Activated CD8-positive, alpha-beta T cell treated with anti-CD3 and anti-CD28 coated beads, Interleukin-2, amount 10 ng/mL, durations not matched to agents 7 days and 5 days (primary cell): ENCODE measurements around the gene PI4KB. TPM values are rescaled to one million over a fixed set of nuclear protein-coding genes. Genes with fewer than 3 reads are reported as not detected.
"Not testable (repeated sequence)": the region's sequence is repeated elsewhere in the genome, so short reads cannot be mapped to it uniquely, and the experiment has no call there.

ENCODE experiments used
- ATAC-seq: fragments of 150-1000 bp; cut with Tn5 transposase; one replicate; pipeline ENCODE4 v1.10.0; 2021; ENCODE audit warnings: moderate library complexity
- CTCF ChIA-PET: fragments of 350-600 bp; sonication (Branson Sonifier 250); formaldehyde crosslinking; loops from one replicate; lab custom pipeline; 2021; ENCODE audit warnings: antibody characterized with exemption; lab: Charles Lee
- POLR2A ChIA-PET: fragments of 350-600 bp; sonication (Branson Sonifier 250); formaldehyde crosslinking; loops from one replicate; lab custom pipeline; 2021; ENCODE audit warnings: antibody characterized with exemption; lab: Charles Lee
- DNase-seq: peaks from one replicate; pipeline ENCODE4 v3.0.0-alpha.2; 2020
- H3K27ac Mint-ChIP-seq: one replicate; pipeline ENCODE4 v1.8.0; 2021; ENCODE audit warnings: mild to moderate bottlenecking, mixed read lengths
- H3K27me3 Mint-ChIP-seq: one replicate; pipeline ENCODE4 v1.8.0; 2021; ENCODE audit warnings: low read depth, mixed read lengths
- H3K36me3 Mint-ChIP-seq: one replicate; pipeline ENCODE4 v1.8.0; 2021; ENCODE audit warnings: low read depth, mixed read lengths
- H3K4me1 Mint-ChIP-seq: one replicate; pipeline ENCODE4 v1.8.0; 2021; ENCODE audit warnings: low read depth, mixed read lengths
- H3K4me3 Mint-ChIP-seq: one replicate; pipeline ENCODE4 v1.8.0; 2021; ENCODE audit warnings: mild to moderate bottlenecking, mixed read lengths
- H3K9me3 Mint-ChIP-seq: one replicate; pipeline ENCODE4 v1.8.0; 2022; ENCODE audit warnings: mixed read lengths; ENCODE audit not compliant: insufficient read depth
- total RNA-seq, 2 experiments: library from RNA; stranded (reverse); gene quantifications; one replicate each; pipeline ENCODE4 v1.2.3, GENCODE V29; 2021

PI4KB gene
- total RNA-seq, 2 experiments from 2014 or later = 56.0 to 70.2 TPM

DNA sequence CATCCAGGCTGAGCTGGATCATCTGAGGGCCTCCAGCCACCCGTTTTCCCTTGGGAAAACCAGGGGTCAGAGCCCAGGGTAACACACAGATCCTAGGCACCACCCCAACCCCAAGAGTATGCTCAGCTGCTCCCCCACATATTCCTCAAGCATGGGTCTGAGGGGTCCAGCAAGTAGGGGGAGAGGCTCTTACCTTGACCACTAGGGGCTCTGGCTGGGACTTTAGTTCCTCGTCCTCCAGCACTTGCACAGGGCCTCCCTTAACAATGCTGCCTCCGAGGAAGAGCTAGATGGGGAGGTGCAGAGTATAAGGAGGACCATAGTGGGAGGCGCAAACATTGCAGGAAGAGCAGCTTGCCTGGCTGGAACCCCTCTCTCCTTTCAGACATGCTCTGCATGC lies 37.8 kb upstream of the PI4KB start:
- Mint-ChIP-seq H3K4me1 (no peaks in the 10 kb centered on the region), H3K27ac (no peak overlapping the region), H3K27me3 (no peaks in the 10 kb centered on the region), H3K36me3 (peaks cover 3% of the 10 kb centered on the region), H3K4me3 (no peak overlapping the region), H3K9me3 (peaks cover 20% of the 10 kb centered on the region)
- DNase-seq (no peak), ATAC-seq (no peak)
- CTCF ChIA-PET = interaction anchor here (1.9 kb wide), 1 partner anchor 24 kb away, joined by 7 read pairs; no protein-coding TSS in a partner anchor
- POLR2A ChIA-PET = interaction anchor here (0.9 kb wide), 1 partner anchor 24 kb away, joined by 3 read pairs; no protein-coding TSS in a partner anchor

DNA sequence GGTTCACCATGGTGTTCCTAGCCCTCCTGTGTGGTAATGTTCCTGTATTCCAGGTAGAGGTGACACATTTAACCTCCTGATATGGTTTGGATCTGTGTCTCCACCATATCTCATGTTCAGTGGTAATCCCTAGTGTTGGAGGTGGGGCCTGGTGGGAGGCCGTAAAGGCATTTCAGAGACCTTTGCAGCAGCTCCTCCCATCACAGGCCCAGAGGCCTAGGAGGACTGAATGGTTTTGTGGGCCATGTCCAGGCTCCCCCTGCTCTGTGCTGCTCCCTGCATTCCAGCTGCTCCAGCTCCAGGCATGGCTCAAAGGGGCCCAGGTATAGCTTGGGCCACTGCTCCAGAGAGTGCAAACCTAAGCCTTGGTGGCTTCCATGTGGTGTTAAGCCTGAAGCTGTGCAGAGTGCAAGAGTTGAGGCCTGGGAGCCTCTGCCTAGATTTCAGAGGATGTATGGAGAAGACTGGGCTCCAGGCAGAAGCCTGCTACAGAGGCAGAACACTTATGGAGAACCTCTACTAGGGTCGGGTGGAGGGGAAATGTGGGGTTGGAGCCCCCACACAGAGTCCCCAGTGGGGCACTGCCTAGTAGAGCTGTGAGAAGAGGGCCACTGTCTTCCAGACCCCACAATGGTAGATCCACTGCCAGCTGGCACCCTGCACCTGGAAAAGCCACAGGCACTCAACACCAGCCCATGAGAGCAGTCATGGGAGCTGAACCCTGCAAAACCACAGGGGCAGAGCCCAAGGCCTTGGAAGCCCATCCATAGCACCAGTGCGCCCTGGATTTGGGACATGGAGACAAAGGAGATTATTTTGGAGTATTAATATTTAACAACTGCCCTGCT lies 35.3 kb upstream of the PI4KB start:
- POLR2A ChIA-PET = interaction anchor here (0.6 kb wide), 1 partner anchor 10 kb away, joined by 3 read pairs; no protein-coding TSS in a partner anchor

GRCh38 chr1:151361883-151362282 lies 34.7 kb upstream of the PI4KB start:
- ATAC-seq (no peak), DNase-seq (no peak)
- CTCF ChIA-PET = no interaction called here
- no peak overlapping the region for H3K4me3 Mint-ChIP-seq
- H3K27ac Mint-ChIP-seq = no peak overlapping the region
- POLR2A ChIA-PET = no interaction called here
- H3K36me3 Mint-ChIP-seq = peaks cover 3% of the 10 kb centered on the region
- no peaks in the 10 kb centered on the region for H3K4me1 Mint-ChIP-seq
- H3K27me3 Mint-ChIP-seq = no peaks in the 10 kb centered on the region
- peaks cover 20% of the 10 kb centered on the region for H3K9me3 Mint-ChIP-seq

More for the DNA sequence above, 35.3 kb upstream of the PI4KB start:
- no peak for DNase-seq
- H3K4me1 Mint-ChIP-seq = no peaks in the 10 kb centered on the region
- no peak overlapping the region for H3K27ac Mint-ChIP-seq
- no peaks in the 10 kb centered on the region for H3K27me3 Mint-ChIP-seq
- peaks cover 3% of the 10 kb centered on the region for H3K36me3 Mint-ChIP-seq
- CTCF ChIA-PET = no interaction called here
- H3K9me3 Mint-ChIP-seq = peaks cover 20% of the 10 kb centered on the region
- ATAC-seq = no peak
- H3K4me3 Mint-ChIP-seq = no peak overlapping the region

DNA sequence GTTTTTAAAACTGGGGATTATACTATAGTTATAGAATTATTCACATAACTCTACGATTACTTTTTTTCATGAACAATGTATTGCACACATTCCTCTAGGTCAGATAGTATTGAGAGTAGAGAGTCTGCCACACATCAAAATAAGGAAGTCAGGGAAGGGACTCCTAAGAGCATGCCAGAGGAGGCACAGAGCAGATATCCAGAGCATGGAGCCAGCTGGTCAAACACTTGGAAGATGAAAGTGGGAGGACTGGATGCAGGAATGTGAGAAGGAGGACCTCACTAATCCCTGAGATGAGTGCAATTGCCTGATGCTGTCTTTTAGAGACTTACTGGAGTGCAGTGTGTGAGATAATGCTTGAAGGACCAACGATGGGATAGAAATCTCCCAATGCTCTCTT lies 29.5 kb upstream of the PI4KB start:
- no peak for ATAC-seq
- POLR2A ChIA-PET = interaction anchor here (1.5 kb wide), 1 partner anchor 9 kb away, joined by 4 read pairs; the partner anchor contains the start of gene RFX5
- Mint-ChIP-seq H3K36me3 (peaks cover 2% of the 10 kb centered on the region), H3K4me3 (no peak overlapping the region), H3K27me3 (peaks cover 3% of the 10 kb centered on the region), H3K27ac (no peak overlapping the region), H3K9me3 (peaks cover 6% of the 10 kb centered on the region), H3K4me1 (no peaks in the 10 kb centered on the region)
- no peak for DNase-seq
- CTCF ChIA-PET = interaction anchor here (1.3 to 2.3 kb wide), 2 partner anchors 9 to 16 kb away, joined by 4 to 8 read pairs; no protein-coding TSS in a partner anchor

DNA sequence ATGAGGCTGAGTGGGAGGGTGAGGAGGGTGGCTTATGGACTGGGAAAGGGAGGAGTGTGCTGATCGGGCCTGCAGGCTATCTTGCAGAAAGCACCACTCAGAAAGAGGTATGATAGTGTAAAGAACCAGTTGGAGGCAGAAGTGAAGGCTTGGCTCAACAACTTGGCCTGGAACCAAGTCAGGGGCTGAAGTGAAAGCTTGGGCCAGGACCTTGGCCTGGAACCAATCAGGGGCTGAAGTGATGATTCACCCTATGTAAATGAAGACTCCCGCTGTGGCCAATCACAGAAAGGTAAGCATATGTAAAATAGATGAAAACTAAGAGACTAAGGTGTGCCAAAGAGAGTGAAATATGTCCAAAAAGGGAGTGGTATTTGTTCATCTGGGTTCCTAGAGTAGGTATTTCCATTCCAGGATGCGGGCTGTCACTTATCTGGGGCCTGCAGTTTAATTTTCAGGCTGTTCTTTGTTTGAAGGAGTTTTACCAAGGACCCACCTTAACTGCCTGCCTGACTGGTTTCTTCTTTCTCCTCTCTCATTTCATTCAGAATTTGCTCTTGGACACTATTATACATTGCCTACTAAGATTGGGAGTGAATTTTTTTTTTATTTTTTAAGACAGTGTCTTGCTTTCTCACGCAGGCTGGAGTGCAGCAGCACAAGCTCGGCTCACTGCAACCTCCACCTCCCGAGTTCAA lies 25.0 kb upstream of the PI4KB start:
- H3K4me3 Mint-ChIP-seq = no peak overlapping the region
- peaks cover 3% of the 10 kb centered on the region for H3K27me3 Mint-ChIP-seq
- H3K9me3 Mint-ChIP-seq = no peaks in the 10 kb centered on the region
- ChIA-PET POLR2A (interaction anchor here (0.6 kb wide), 2 partner anchors 11 to 348 kb away, joined by 3 to 5 read pairs; no protein-coding TSS in a partner anchor), CTCF (interaction anchor here (0.8 kb wide), 1 partner anchor 51 kb away, joined by 3 read pairs; no protein-coding TSS in a partner anchor)
- no peak overlapping the region for H3K27ac Mint-ChIP-seq
- peaks cover 4% of the 10 kb centered on the region for H3K36me3 Mint-ChIP-seq
- peaks cover 10% of the 10 kb centered on the region for H3K4me1 Mint-ChIP-seq
- ATAC-seq (no peak), DNase-seq (no peak)

- POLR2A ChIA-PET = interaction anchor here (0.6 to 1.3 kb wide), 2 partner anchors 23 to 175 kb away, joined by 3 to 6 read pairs; partner anchors contain the start of gene PI4KB
- H3K36me3 Mint-ChIP-seq = peaks cover 12% of the 10 kb centered on the region
- H3K4me3 Mint-ChIP-seq, H3K27me3 Mint-ChIP-seq, DNase-seq, H3K27ac Mint-ChIP-seq, H3K9me3 Mint-ChIP-seq, ATAC-seq: not testable (repeated sequence)
- H3K4me1 Mint-ChIP-seq = peaks cover 21% of the 10 kb centered on the region
- CTCF ChIA-PET = interaction anchor here (1.2 to 1.5 kb wide), 2 partner anchors 9 to 531 kb away, joined by 3 to 11 read pairs; no protein-coding TSS in a partner anchor
Observed at GRCh38 chr1:151350323-151350722, 23.1 kb upstream of the PI4KB start.

- Mint-ChIP-seq H3K4me3 (peak overlapping the region; percentile 84), H3K4me1 (peaks cover 24% of the 10 kb centered on the region), H3K27me3 (no peaks in the 10 kb centered on the region), H3K9me3 (no peaks in the 10 kb centered on the region), H3K36me3 (peaks cover 35% of the 10 kb centered on the region), H3K27ac (peak overlapping the region; percentile 92)
- no peak for DNase-seq
- ChIA-PET CTCF (interaction anchor here (0.7 to 1.2 kb wide), 4 partner anchors 9 to 66 kb away, joined by 3 to 4 read pairs (median 4); partner anchors contain the start of gene ZNF687), POLR2A (interaction anchor here (1.0 to 1.6 kb wide), 7 partner anchors 9 to 300 kb away, joined by 3 to 10 read pairs (median 4); partner anchors contain the start of genes C1orf56, PI4KB and VPS72)
- ATAC-seq = no peak
Observed at GRCh38 chr1:151347523-151348246, 20.5 kb upstream of the PI4KB start.

- peak within 1 kb of the TSS; percentile 92 for H3K27ac Mint-ChIP-seq
- peak within 1 kb of the TSS; percentile 84 for H3K4me3 Mint-ChIP-seq
- peaks cover 38% of the 10 kb centered on the region for H3K36me3 Mint-ChIP-seq
- DNase-seq (peak; percentile 97), ATAC-seq (peak; percentile 99)
- H3K4me1 Mint-ChIP-seq = peaks cover 24% of the 10 kb centered on the region
- ChIA-PET CTCF (interaction anchor here (0.7 to 0.9 kb wide), 2 partner anchors 37 to 46 kb away, joined by 3 read pairs; no protein-coding TSS in a partner anchor), POLR2A (interaction anchor here (1.0 to 1.6 kb wide), 7 partner anchors 9 to 299 kb away, joined by 3 to 10 read pairs (median 4); partner anchors contain the start of genes C1orf56, PI4KB and VPS72)
- no peaks in the 10 kb centered on the region for H3K27me3 Mint-ChIP-seq
- no peaks in the 10 kb centered on the region for H3K9me3 Mint-ChIP-seq
Observed at GRCh38 chr1:151346769-151347522, 19.7 kb upstream of the PI4KB start, which contains the start of gene RFX5. TSS of gene RFX5 (minus strand) at chr1:151347252. CDS start at chr1:151346320, 932 bp downstream.

- DNase-seq = no peak
- POLR2A ChIA-PET = interaction anchor here (1.0 to 1.6 kb wide), 4 partner anchors 8 to 298 kb away, joined by 3 to 10 read pairs (median 4); partner anchors contain the start of genes C1orf56, PI4KB and VPS72
Observed at GRCh38 chr1:151346082-151346768, 19.0 kb upstream of the PI4KB start.

More at GRCh38 chr1:151346082-151346768, 19.0 kb upstream of the PI4KB start:
- peak overlapping the region; percentile 92 for H3K27ac Mint-ChIP-seq
- peaks cover 38% of the 10 kb centered on the region for H3K36me3 Mint-ChIP-seq
- H3K27me3 Mint-ChIP-seq = no peaks in the 10 kb centered on the region
- peaks cover 24% of the 10 kb centered on the region for H3K4me1 Mint-ChIP-seq
- H3K4me3 Mint-ChIP-seq = peak overlapping the region; percentile 84
- H3K9me3 Mint-ChIP-seq = no peaks in the 10 kb centered on the region
- no peak for ATAC-seq
- CTCF ChIA-PET = interaction anchor here (0.9 to 2.1 kb wide), 2 partner anchors 19 to 36 kb away, joined by 3 to 7 read pairs; partner anchors contain the start of gene PI4KB
